Small intestine (tissue), 4 donors: ENCODE results near the gene MGST2. TPM values are rescaled to one million over a fixed set of nuclear protein-coding genes. Genes with fewer than 3 reads are reported as not detected.

Source experiments
- polyA plus RNA-seq, 4 donors: library from polyadenylated mRNA; stranded (reverse) in 3 of 4; unstranded in 1 of 4; fragments of 200-250 nt in 3 of 4; fragments of 120-200 nt in 1 of 4; gene quantifications; one replicate each; pipeline versions ENCODE4 v1.2.1 to v1.2.3, GENCODE V29; 2013
- donor health status: healthy with polysubstance abuse.
- donor health status: Bipolar disorder and iron deficiency.
- donor health status: healthy.

The MGST2 gene
- polyA plus RNA-seq, 4 donors, result 120 to 225 (median 211) TPM

Other genes with a start within 250 kb of the MGST2 start
- 1 to 10 TPM; 2.2 to 9.3 (median 3.8) TPM for gene RAB33B, start 211.7 kb upstream of the MGST2 start, polyA plus RNA-seq
- gene SETD7, start 109.6 kb upstream of the MGST2 start, polyA plus RNA-seq, result 10 to 100 TPM in 1 of 4 donors, 1 to 10 TPM in 3; 2.7 to 17.1 (median 3.4) TPM